Naive thymus-derived CD4-positive, alpha-beta T cell (primary cell): ENCODE measurements around the gene TMEM79. TPM values are rescaled to one million over a fixed set of nuclear protein-coding genes. Genes with fewer than 3 reads are reported as not detected.

Experiments used
- ATAC-seq: fragments of 150-1000 bp; cut with Tn5 transposase; 2 replicates; pipeline ENCODE4 v1.10.0; 2021; ENCODE audit warnings: mild to moderate bottlenecking, moderate library complexity
- CTCF ChIA-PET: fragments of 350-600 bp; sonication (Branson Sonifier 250); formaldehyde crosslinking; loops from one replicate; lab custom pipeline; 2021; ENCODE audit warnings: antibody characterized with exemption; lab: Charles Lee
- POLR2A ChIA-PET: fragments of 350-600 bp; sonication (Branson Sonifier 250); formaldehyde crosslinking; loops from one replicate; lab custom pipeline; 2021; ENCODE audit warnings: antibody characterized with exemption, inconsistent platforms; lab: Charles Lee
- DNase-seq, 9 donors: peaks; one replicate each; pipeline versions ENCODE4 v3.0.0 to v3.0.0-alpha.2; 2020 to 2022; ENCODE audit warnings: mixed read lengths in 1 of 9
- H3K27ac ChIP-seq: one replicate; pipeline ENCODE4 v1.7.0; 2013; ENCODE audit warnings: mild to moderate bottlenecking, low read depth, low read length, moderate library complexity
- H3K27me3 ChIP-seq, 2 donors: one replicate each; pipeline ENCODE4 v1.7.0; 2013; ENCODE audit warnings: low read length in 2 of 2, mild to moderate bottlenecking in 2 of 2, moderate library complexity in 2 of 2; ENCODE audit not compliant: control insufficient read depth in 2 of 2, insufficient read depth in 2 of 2
- H3K36me3 ChIP-seq, 3 experiments: 1 replicate in 2 of 3; 2 replicates in 1 of 3; pipeline ENCODE4 v1.7.0; 2013; ENCODE audit warnings: low read length in 3 of 3, mild to moderate bottlenecking in 3 of 3, moderate library complexity in 1 of 3; ENCODE audit not compliant: insufficient read depth in 3 of 3, control insufficient read depth in 2 of 3
- H3K4me1 ChIP-seq, 2 donors: one replicate each; pipeline ENCODE4 v1.7.0; 2013; ENCODE audit warnings: low read length in 2 of 2, mild to moderate bottlenecking in 2 of 2, moderate library complexity in 1 of 2; ENCODE audit not compliant: control insufficient read depth in 2 of 2, insufficient read depth in 2 of 2
- H3K4me3 ChIP-seq: 2 replicates; pipeline ENCODE4 v1.7.0; 2013; ENCODE audit warnings: mild to moderate bottlenecking, low read length
- H3K9me3 ChIP-seq, 3 experiments: 1 replicate in 2 of 3; 2 replicates in 1 of 3; pipeline ENCODE4 v1.7.0; 2013; ENCODE audit warnings: low read length in 3 of 3; ENCODE audit not compliant: control insufficient read depth in 2 of 3
- H3K27ac Mint-ChIP-seq, 9 donors: one replicate each; pipeline ENCODE4 v1.8.0; 2020 to 2022; ENCODE audit warnings: mixed read lengths in 9 of 9, mild to moderate bottlenecking in 8 of 9, moderate library complexity in 5 of 9, inconsistent platforms in 2 of 9
- H3K27me3 Mint-ChIP-seq, 5 donors: one replicate each; pipeline ENCODE4 v1.8.0; 2021 to 2022; ENCODE audit warnings: mixed read lengths in 5 of 5, mild to moderate bottlenecking in 1 of 5
- H3K36me3 Mint-ChIP-seq, 5 donors: one replicate each; pipeline ENCODE4 v1.8.0; 2020 to 2022; ENCODE audit warnings: mixed read lengths in 5 of 5, mild to moderate bottlenecking in 3 of 5, inconsistent platforms in 1 of 5
- H3K4me1 Mint-ChIP-seq, 7 donors: one replicate each; pipeline ENCODE4 v1.8.0; 2020 to 2022; ENCODE audit warnings: mixed read lengths in 7 of 7, mild to moderate bottlenecking in 3 of 7, inconsistent platforms in 1 of 7
- H3K4me3 Mint-ChIP-seq, 10 donors: one replicate each; pipeline ENCODE4 v1.8.0; 2020 to 2022; ENCODE audit warnings: mild to moderate bottlenecking in 10 of 10, mixed read lengths in 10 of 10, moderate library complexity in 6 of 10, inconsistent platforms in 2 of 10
- H3K9me3 Mint-ChIP-seq, 11 donors: one replicate each; pipeline ENCODE4 v1.8.0; 2020 to 2022; ENCODE audit warnings: mixed read lengths in 11 of 11, mild to moderate bottlenecking in 4 of 11, inconsistent platforms in 1 of 11, moderate library complexity in 1 of 11
- intact Hi-C, 2 donors: fragments of 100-400 bp; cut with micrococcal nuclease; formaldehyde crosslinking; loops; one replicate each; pipeline ENCODE4 v1.15.1; 2023
- polyA plus RNA-seq, 2 donors: library from polyadenylated mRNA; unstranded; fragments of 300-500 nt; fragmentation: Illumina TruSeq; gene quantifications; one replicate each; pipeline ENCODE4 v1.2.3, GENCODE V29; 2021
- total RNA-seq, 6 experiments: library from RNA in 5 of 6; stranded (reverse) in 5 of 6; gene quantifications; 1 replicate in 5 of 6; 2 replicates in 1 of 6; pipeline ENCODE4 v1.2.3 and lab custom pipeline; 2021 to 2026

Gene TMEM79
- total and polyA plus RNA-seq, 7 experiments from 2014 or later = 4.3 to 18.6 (median 9.8) TPM

- Histone ChIP-seq H3K36me3 (peaks cover 30 to 84% (median 31%) of the 10 kb centered on the region in 3 experiments), H3K27ac (no peak overlapping the region), H3K4me3 (no peak overlapping the region), H3K27me3 (no peaks in the 10 kb centered on the region), H3K9me3 (no peaks in the 10 kb centered on the region), H3K4me1 (no peaks in the 10 kb centered on the region)
- H3K27ac Mint-ChIP-seq = no peak overlapping the region
- ATAC-seq (no peak), DNase-seq (no peak)
- intact Hi-C loops = no loop called here
- H3K36me3 Mint-ChIP-seq = peaks cover 19 to 61% (median 37%) of the 10 kb centered on the region in 5 donors
- POLR2A ChIA-PET = no interaction called here
- peaks cover 0 to 9% (median 0%) of the 10 kb centered on the region in 7 donors for H3K4me1 Mint-ChIP-seq
- CTCF ChIA-PET = interaction anchor here (0.6 kb wide), 1 partner anchor 756 kb away, joined by 6 read pairs; no protein-coding TSS in a partner anchor
- no peaks in the 10 kb centered on the region for H3K27me3 Mint-ChIP-seq
- H3K4me3 Mint-ChIP-seq = no peak overlapping the region
- H3K9me3 Mint-ChIP-seq = peaks cover 0 to 2% (median 0%) of the 10 kb centered on the region in 11 donors
These were observed 15.8 kb upstream of the TMEM79 start for GRCh38 chr1:156268336-156268735.

- no peak overlapping the region for H3K4me3 Mint-ChIP-seq
- peaks cover 18 to 61% (median 38%) of the 10 kb centered on the region in 5 donors for H3K36me3 Mint-ChIP-seq
- POLR2A ChIA-PET = interaction anchor here (0.7 to 5.0 kb wide), 2 partner anchors 12 to 388 kb away, joined by 3 to 26 read pairs; partner anchors contain the start of gene SMG5
- H3K27me3 Mint-ChIP-seq = no peaks in the 10 kb centered on the region
- no peak overlapping the region for H3K27ac Mint-ChIP-seq
- H3K36me3 ChIP-seq = peaks cover 37 to 89% (median 41%) of the 10 kb centered on the region in 3 experiments
- peaks cover 0 to 7% (median 0%) of the 10 kb centered on the region in 7 donors for H3K4me1 Mint-ChIP-seq
- no peak overlapping the region for H3K4me3 ChIP-seq
- H3K9me3 Mint-ChIP-seq = peaks cover 0 to 2% (median 0%) of the 10 kb centered on the region in 11 donors
- no peaks in the 10 kb centered on the region for H3K4me1 ChIP-seq
- H3K9me3 ChIP-seq = no peaks in the 10 kb centered on the region
- CTCF ChIA-PET = interaction anchor here (0.9 kb wide), 1 partner anchor 9 kb away, joined by 3 read pairs; no protein-coding TSS in a partner anchor
- no peak for DNase-seq
- intact Hi-C loops = no loop called here
- ATAC-seq = no peak
- no peaks in the 10 kb centered on the region for H3K27me3 ChIP-seq
- no peak overlapping the region for H3K27ac ChIP-seq
These were observed 13.8 kb upstream of the TMEM79 start for GRCh38 chr1:156270314-156270713.

GRCh38 chr1:156276532-156276931 lies 7.6 kb upstream of the TMEM79 start:
- no peak overlapping the region for H3K27ac Mint-ChIP-seq
- no peak overlapping the region for H3K4me3 Mint-ChIP-seq
- POLR2A ChIA-PET = no interaction called here
- peaks cover 0 to 2% (median 0%) of the 10 kb centered on the region in 11 donors for H3K9me3 Mint-ChIP-seq
- H3K27ac ChIP-seq = no peak overlapping the region
- no peaks in the 10 kb centered on the region for H3K9me3 ChIP-seq
- peaks cover 18 to 57% (median 30%) of the 10 kb centered on the region in 5 donors for H3K36me3 Mint-ChIP-seq
- no peaks in the 10 kb centered on the region for H3K27me3 Mint-ChIP-seq
- CTCF ChIA-PET = no interaction called here
- DNase-seq = no peak
- H3K27me3 ChIP-seq = no peaks in the 10 kb centered on the region
- peaks cover 26 to 75% (median 40%) of the 10 kb centered on the region in 3 experiments for H3K36me3 ChIP-seq
- no peak overlapping the region for H3K4me3 ChIP-seq
- H3K4me1 Mint-ChIP-seq = peaks cover 13 to 22% (median 18%) of the 10 kb centered on the region in 7 donors
- peaks cover 2 to 9% of the 10 kb centered on the region in 2 donors for H3K4me1 ChIP-seq
- intact Hi-C loops = no loop called here
- ATAC-seq = no peak

GRCh38 chr1:156276966-156277381 lies 7.2 kb upstream of the TMEM79 start:
- ChIA-PET POLR2A (no interaction called here), CTCF (no interaction called here)
- Mint-ChIP-seq H3K4me3 (no peak overlapping the region), H3K36me3 (peaks cover 18 to 54% (median 30%) of the 10 kb centered on the region in 5 donors), H3K4me1 (peaks cover 16 to 27% (median 21%) of the 10 kb centered on the region in 7 donors), H3K9me3 (peaks cover 0 to 2% (median 0%) of the 10 kb centered on the region in 11 donors), H3K27ac (no peak overlapping the region), H3K27me3 (no peaks in the 10 kb centered on the region)
- DNase-seq (no peak), ATAC-seq (no peak)
- no peak overlapping the region for H3K27ac ChIP-seq
- H3K27me3 ChIP-seq = no peaks in the 10 kb centered on the region
- H3K36me3 ChIP-seq = peaks cover 23 to 71% (median 40%) of the 10 kb centered on the region in 3 experiments
- intact Hi-C loops = no loop called here
- peaks cover 6 to 13% of the 10 kb centered on the region in 2 donors for H3K4me1 ChIP-seq
- no peak overlapping the region for H3K4me3 ChIP-seq
- H3K9me3 ChIP-seq = no peaks in the 10 kb centered on the region

- Mint-ChIP-seq H3K4me1 (peaks cover 29 to 45% (median 40%) of the 10 kb centered on the region in 7 donors), H3K27me3 (peaks cover 0 to 3% (median 0%) of the 10 kb centered on the region in 5 donors), H3K4me3 (peak overlapping the region in 6 of 10 donors; percentile 15 to 97 (median 48)), H3K9me3 (no peaks in the 10 kb centered on the region), H3K36me3 (peaks cover 8 to 35% (median 14%) of the 10 kb centered on the region in 5 donors), H3K27ac (peak overlapping the region in 1 of 9 donors; percentile 26)
- no peak overlapping the region for H3K27ac ChIP-seq
- H3K36me3 ChIP-seq = peaks cover 10 to 42% (median 22%) of the 10 kb centered on the region in 3 experiments
- ATAC-seq (no peak), DNase-seq (no peak)
- CTCF ChIA-PET = interaction anchor here (0.7 to 1.2 kb wide), 3 partner anchors 9 to 55 kb away, joined by 3 read pairs; no protein-coding TSS in a partner anchor
- POLR2A ChIA-PET = interaction anchor here (0.6 to 3.8 kb wide), 2 partner anchors 9 to 347 kb away, joined by 3 to 26 read pairs; no protein-coding TSS in a partner anchor
- no peak overlapping the region for H3K4me3 ChIP-seq
- no peaks in the 10 kb centered on the region for H3K9me3 ChIP-seq
- H3K4me1 ChIP-seq = peaks cover 15 to 22% of the 10 kb centered on the region in 2 donors
- intact Hi-C loops = no loop called here
- no peaks in the 10 kb centered on the region for H3K27me3 ChIP-seq
These were observed 4.3 kb upstream of the TMEM79 start for GRCh38 chr1:156279837-156280236.

GRCh38 chr1:156281281-156281680 lies 2.8 kb upstream of the TMEM79 start:
- peak in 4 of 9 donors; percentile 12 to 47 (median 30) for DNase-seq
- ChIA-PET POLR2A (interaction anchor here (1.1 to 3.8 kb wide), 7 partner anchors 10 to 591 kb away, joined by 3 to 28 read pairs (median 5); partner anchors contain the start of genes CCT3, GON4L, PMF1 and TSACC), CTCF (interaction anchor here (0.5 to 1.4 kb wide), 3 partner anchors 13 to 57 kb away, joined by 3 read pairs; partner anchors contain the start of genes CCT3 and TSACC)
- Mint-ChIP-seq H3K4me1 (peaks cover 29 to 51% (median 40%) of the 10 kb centered on the region in 7 donors), H3K27ac (peak overlapping the region in 8 of 9 donors; percentile 61 to 95 (median 92)), H3K36me3 (peaks cover 8 to 28% (median 14%) of the 10 kb centered on the region in 5 donors), H3K4me3 (peak overlapping the region; percentile 85 to 99 (median 94)), H3K27me3 (peaks cover 0 to 3% (median 0%) of the 10 kb centered on the region in 5 donors), H3K9me3 (no peaks in the 10 kb centered on the region)
- Histone ChIP-seq H3K9me3 (no peaks in the 10 kb centered on the region), H3K27ac (peak overlapping the region; percentile 89), H3K36me3 (peaks cover 10 to 33% (median 21%) of the 10 kb centered on the region in 3 experiments), H3K4me3 (peak overlapping the region; percentile 93), H3K4me1 (peaks cover 15 to 22% of the 10 kb centered on the region in 2 donors), H3K27me3 (no peaks in the 10 kb centered on the region)
- ATAC-seq = no peak
- intact Hi-C loops = no loop called here
